Measurements from ENCODE around the gene ZNF709. TPM values are rescaled to one million over a fixed set of nuclear protein-coding genes. Genes with fewer than 3 reads are reported as not detected.
"Not testable (repeated sequence)": the region's sequence is repeated elsewhere in the genome, so short reads cannot be mapped to it uniquely, and the experiment has no call there.

The ZNF709 gene
- total RNA-seq, 4 donors from 2014 or later, result 5.0 to 20.8 (median 6.9) TPM

GRCh38 chr19:12425236-12425887, 59.3 kb downstream of the ZNF709 start:
- no peaks in the 10 kb centered on the region for H3K27me3 ChIP-seq
- H3K36me3 ChIP-seq, result no peaks in the 10 kb centered on the region
- no peaks in the 10 kb centered on the region for H3K4me1 ChIP-seq
- H3K27ac ChIP-seq, result no peak overlapping the region
- H3K4me3 ChIP-seq, result no peak overlapping the region
- DNase-seq, result no peak
- intact Hi-C loops (cut with DNase I; ENCODE audit: low total_unique reads), result no loop called here
- no peak for TF ChIP-seq CTCF (IDR thresholded peaks at IDR 0.05)
- TF ChIP-seq POLR2A (IDR thresholded peaks at IDR 0.05), result no peak
- no peaks in the 10 kb centered on the region for H3K9me3 ChIP-seq

- H3K9me3 ChIP-seq; DNase-seq; H3K27ac ChIP-seq; H3K4me3 ChIP-seq; H3K27me3 ChIP-seq; H3K4me1 ChIP-seq; intact Hi-C loops (cut with DNase I; ENCODE audit: low total_unique reads); H3K36me3 ChIP-seq: not testable (repeated sequence)
Measured at GRCh38 chr19:12417273-12417672, 67.3 kb downstream of the ZNF709 start.

- Histone ChIP-seq H3K27me3 (no peaks in the 10 kb centered on the region), H3K4me1 (no peaks in the 10 kb centered on the region), H3K27ac (no peak overlapping the region), H3K9me3 (no peaks in the 10 kb centered on the region), H3K36me3 (no peaks in the 10 kb centered on the region), H3K4me3 (no peak overlapping the region)
- no peak for DNase-seq
- TF ChIP-seq CTCF (IDR thresholded peaks at IDR 0.05), result no peak
- no peak for TF ChIP-seq POLR2A (IDR thresholded peaks at IDR 0.05)
- intact Hi-C loops (cut with DNase I; ENCODE audit: low total_unique reads), result no loop called here
Measured at GRCh38 chr19:12411893-12412292, 72.7 kb downstream of the ZNF709 start.

Small RNA genes within 50 kb of the gene (small RNA-seq; reads per million reads assigned to genes)
- gene MTCO1P27 (not detected), gene PPIAP20 (not detected)

Other genes starting within 250 kb of the ZNF709 start
- gene ZNF44, start 189.9 kb downstream of the ZNF709 start, total RNA-seq, result 10 to 100 TPM in 2 of 4 donors, 1 to 10 TPM in 2; 5.0 to 29.7 (median 15.2) TPM
- gene ZNF563, start 151.2 kb downstream of the ZNF709 start, total RNA-seq, result 1 to 10 TPM; 6.4 to 9.7 (median 7.9) TPM
- 10 to 100 TPM in 2 of 4 donors, 1 to 10 TPM in 2; 5.0 to 15.4 (median 9.5) TPM for gene ZNF442, start 119.1 kb downstream of the ZNF709 start, total RNA-seq
- gene ZNF799, start 83.5 kb downstream of the ZNF709 start, total RNA-seq, result 10 to 100 TPM; 10.3 to 12.9 (median 12.0) TPM
- gene ZNF443, start 43.8 kb downstream of the ZNF709 start, total RNA-seq, result 10 to 100 TPM in 1 of 4 donors, 1 to 10 TPM in 3; 5.3 to 15.4 (median 8.4) TPM
- 10 to 100 TPM in 3 of 4 donors, under 1 TPM in 1; 0.88 to 28.1 (median 21.9) TPM for gene ZNF564, start 66.7 kb upstream of the ZNF709 start, total RNA-seq
- gene ZNF490, start 126.0 kb upstream of the ZNF709 start, total RNA-seq, result 10 to 100 TPM in 2 of 4 donors, 1 to 10 TPM in 1, under 1 TPM in 1; 0.59 to 15.4 (median 8.1) TPM
- gene ZNF791, start 126.1 kb upstream of the ZNF709 start, total RNA-seq, result 10 to 100 TPM; 22.9 to 67.9 (median 37.1) TPM
- gene MAN2B1, start 181.9 kb upstream of the ZNF709 start, total RNA-seq, result 10 to 100 TPM; 15.9 to 54.1 (median 42.8) TPM
- 10 to 100 TPM in 2 of 4 donors, 1 to 10 TPM in 2; 1.5 to 24.7 (median 8.5) TPM for gene WDR83, start 182.0 kb upstream of the ZNF709 start, total RNA-seq
- 100 to 1,000 TPM in 2 of 4 donors, 10 to 100 TPM in 2; 70.9 to 125 (median 97.1) TPM for gene DHPS, start 197.1 kb upstream of the ZNF709 start, total RNA-seq
- gene GNG14, start 203.2 kb upstream of the ZNF709 start, total RNA-seq, result not detected
- gene FBXW9, start 211.8 kb upstream of the ZNF709 start, total RNA-seq, result 1 to 10 TPM in 2 of 4 donors, not detected in 2; 3.8 to 9.5 TPM
- 10 to 100 TPM; 29.7 to 92.9 (median 71.2) TPM for gene TNPO2, start 239.1 kb upstream of the ZNF709 start, total RNA-seq
- 100 to 1,000 TPM in 3 of 4 donors, 10 to 100 TPM in 1; 88.8 to 490 (median 244) TPM for gene TRIR, start 249.9 kb upstream of the ZNF709 start, total RNA-seq